Activated CD4-positive, alpha-beta T cell treated with anti-CD3 and anti-CD28 coated beads for 24 hours (primary cell): ENCODE measurements around the gene SULF2.

Experiments
- DNase-seq, 2 donors: peaks; one replicate each; pipeline ENCODE4 v3.0.0-alpha.2; 2020; ENCODE audit warnings: low read depth in 2 of 2

Gene SULF2

GRCh38 chr20:47784599-47785310 lies 526 bp downstream of the SULF2 start:
- DNase-seq: no peak

- no peak for DNase-seq
Observed at GRCh38 chr20:47783828-47784598, 1.3 kb downstream of the SULF2 start.

DNA sequence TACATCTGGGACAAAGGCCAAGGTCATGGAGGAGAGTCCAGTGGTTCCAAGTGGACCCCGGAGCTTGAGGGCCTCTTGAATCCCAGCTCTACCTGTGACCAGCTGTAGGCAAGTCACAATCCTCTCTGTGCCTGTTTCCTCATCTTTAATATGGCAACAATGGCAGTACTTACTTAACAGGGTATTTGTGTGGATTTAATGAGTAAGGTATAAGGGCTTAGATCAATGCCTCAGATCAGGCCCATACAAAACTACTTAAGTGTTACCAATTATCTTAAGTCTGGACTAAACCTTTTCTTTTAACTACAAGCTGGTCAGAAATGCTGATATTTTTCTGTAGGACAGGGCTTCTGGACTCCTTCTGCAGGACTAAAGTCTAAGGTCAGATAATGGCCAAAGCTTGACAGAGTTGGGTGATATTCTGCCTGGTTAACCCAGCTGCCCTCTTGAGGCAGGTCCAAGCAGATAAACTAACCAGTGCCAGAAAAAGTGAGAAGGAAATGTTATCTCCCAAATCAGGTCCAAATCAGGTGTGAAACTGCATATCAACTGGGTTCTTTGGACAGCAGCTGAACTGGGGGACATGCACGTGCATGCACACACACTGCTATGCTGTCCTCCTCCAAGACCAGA lies 2.2 kb downstream of the SULF2 start:
- DNase-seq: no peak

- DNase-seq: no peak
Observed at GRCh38 chr20:47782076-47782475, 3.2 kb downstream of the SULF2 start.

DNA sequence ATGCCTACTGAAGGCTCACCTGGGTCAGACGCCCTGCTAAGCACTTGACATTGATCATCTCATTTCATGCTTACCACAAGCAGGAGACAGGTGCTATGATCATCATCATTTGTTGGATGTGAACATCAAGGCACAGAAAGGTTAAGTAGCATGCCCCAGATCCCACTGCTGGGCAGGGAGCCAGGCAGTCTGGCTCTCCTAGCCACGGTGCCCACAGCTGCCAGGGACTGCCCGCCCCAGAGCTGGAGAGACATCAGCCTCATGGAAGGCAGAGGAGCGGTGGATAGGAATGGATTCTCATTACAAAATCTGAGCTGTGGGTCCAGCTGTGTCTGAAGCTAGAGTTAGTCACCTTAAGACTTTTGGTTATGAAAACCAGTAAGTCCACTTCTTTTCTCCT lies 3.6 kb downstream of the SULF2 start:
- no peak for DNase-seq

DNA sequence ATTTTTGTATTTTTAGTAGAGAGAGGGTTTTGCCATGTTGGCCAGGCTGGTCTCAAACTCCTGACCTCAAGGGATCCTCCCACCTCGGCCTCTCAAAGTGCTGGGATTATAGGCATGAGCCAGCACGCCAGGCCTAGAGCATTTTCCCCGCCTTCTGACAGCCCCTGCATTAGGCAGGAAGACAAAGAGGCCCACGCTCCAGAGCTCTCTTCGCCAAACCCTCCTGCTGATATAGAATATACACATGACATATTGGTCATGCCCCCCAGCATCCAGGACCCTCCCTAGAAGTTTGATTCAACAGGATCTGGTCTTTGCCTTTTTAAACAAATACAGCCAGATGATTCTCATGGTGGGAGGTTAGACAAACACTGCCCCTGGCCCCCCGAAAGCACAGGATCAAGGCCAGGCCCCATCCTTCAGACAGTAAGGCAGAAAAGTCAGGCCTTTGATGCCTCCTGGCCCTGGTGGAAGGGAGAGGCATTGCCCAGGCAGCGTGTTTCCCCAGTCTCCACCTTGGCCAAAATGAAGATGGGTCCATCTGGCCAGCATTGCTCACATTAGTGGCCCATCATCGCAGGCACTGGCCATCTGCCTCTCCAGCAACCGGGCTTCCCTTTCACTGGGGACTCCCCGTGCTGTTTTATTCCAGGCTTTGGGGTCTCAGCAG lies 4.4 kb downstream of the SULF2 start:
- DNase-seq: no peak

- DNase-seq: no peak
Observed at GRCh38 chr20:47778398-47779354, 6.6 kb downstream of the SULF2 start.

GRCh38 chr20:47777220-47777619 lies 8.1 kb downstream of the SULF2 start:
- DNase-seq: no peak

DNA sequence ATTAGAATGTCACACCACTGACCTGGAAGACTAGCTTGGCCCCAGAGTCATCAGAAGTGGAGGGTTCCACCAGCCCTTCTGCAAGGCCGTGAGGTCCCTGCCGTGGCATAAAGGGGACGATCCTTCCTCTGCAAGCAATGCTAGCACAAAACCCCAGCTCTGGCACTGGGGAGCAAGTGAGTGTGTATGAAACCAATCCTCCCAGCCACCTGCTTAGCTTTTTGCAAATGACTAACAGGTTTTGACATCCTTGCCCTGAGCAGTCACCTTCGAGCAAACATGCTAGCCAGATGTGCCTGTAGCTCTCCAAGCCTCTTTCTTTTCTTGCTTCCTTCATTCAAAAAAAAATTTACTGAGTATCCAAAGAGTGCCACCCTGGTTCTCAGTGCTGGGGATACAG lies 8.6 kb downstream of the SULF2 start:
- DNase-seq: no peak

- DNase-seq: no peak
Observed at GRCh38 chr20:47775841-47776240, 9.4 kb downstream of the SULF2 start.

DNA sequence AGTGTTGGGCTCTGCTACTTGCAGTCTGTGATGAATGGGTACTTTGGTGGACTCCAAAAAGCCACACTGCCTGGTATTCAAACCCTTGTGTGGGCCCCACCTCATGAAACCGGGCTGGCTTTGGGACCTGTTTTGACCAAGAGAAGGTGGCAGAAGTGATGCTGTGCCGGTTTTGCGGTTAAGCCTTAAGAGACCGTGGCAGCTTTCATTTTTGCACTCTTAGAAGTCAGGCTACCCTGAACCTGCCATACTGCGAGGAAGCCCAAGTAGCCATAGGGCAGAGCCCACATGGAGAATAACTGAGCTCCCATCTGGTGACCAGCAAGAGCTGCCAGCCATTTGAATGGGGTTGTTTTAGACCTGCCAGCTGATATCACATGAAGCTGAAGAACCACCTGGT lies 10.2 kb downstream of the SULF2 start:
- no peak for DNase-seq

DNA sequence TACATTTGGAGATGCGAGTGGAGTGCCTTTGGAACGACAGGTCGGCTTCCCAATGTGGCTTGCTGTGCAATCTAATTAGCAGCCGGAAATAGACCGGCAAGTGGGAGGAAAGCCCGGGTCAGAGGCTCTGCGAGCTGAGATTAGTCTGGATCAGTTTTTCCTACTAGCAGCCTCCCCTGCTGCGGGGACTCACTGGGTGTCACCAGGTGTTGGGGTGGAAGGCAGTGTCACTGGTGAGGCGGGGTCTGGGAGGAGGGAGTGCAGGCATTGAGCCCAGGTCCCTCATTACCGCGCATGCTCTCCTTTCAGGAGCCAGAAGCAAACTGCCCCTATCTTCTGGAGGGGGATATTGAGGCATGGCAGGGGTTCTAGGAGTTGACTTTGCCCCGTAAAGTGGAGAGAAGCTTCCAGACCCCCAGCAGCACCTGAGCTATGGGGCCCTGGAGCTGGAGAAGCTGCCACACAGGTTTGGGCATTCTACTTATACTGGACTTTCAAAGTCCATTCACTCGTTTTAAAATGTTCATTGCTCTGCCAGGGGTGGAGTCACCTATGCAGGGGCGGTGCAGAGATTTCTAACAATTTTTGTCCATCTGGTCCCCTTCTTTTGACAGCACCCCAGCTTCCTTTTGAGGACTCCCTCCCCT lies 11.0 kb downstream of the SULF2 start:
- DNase-seq: no peak

DNA sequence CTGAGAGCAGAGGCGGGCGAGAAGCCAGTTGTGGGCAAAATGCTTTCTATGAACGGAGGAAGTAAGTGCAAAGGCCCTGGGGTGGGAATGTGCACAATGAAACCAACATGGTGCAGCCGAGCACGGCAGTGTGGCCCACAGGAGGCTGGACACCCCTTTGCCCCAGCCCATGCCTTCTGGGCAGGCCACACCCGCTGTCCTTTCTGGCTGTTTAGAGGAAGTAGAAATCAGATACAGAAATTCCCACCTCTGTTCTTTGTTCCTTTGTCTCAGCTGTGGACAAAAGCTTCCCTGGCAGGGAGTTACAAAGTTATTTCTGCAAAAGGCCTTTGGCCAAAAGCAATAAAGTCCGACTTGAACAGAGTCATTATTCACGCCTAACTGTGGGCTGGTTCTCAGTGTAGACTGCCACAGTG lies 11.9 kb downstream of the SULF2 start:
- no peak for DNase-seq

DNA sequence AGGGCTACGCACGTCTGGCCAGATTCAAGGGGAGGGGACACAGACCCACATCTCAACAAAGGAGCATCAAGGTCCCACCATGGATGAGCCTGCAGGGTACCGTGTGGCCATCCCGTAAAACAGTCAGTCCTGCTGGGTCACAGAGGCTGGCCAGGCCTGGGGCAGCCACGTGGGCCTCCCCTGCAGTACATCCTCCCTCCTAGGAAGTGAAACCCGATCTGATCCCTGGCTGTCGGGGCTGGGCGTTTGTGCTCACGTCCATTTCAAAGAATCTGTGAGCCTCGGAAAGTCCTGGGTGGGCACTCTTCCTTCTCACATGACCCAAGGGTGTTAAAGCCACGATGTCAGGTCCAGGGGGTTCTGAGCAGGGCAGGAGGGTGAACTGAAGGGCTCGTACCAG lies 14.3 kb downstream of the SULF2 start:
- DNase-seq: no peak

GRCh38 chr20:47768016-47768824 lies 17.1 kb downstream of the SULF2 start:
- DNase-seq: no peak

DNA sequence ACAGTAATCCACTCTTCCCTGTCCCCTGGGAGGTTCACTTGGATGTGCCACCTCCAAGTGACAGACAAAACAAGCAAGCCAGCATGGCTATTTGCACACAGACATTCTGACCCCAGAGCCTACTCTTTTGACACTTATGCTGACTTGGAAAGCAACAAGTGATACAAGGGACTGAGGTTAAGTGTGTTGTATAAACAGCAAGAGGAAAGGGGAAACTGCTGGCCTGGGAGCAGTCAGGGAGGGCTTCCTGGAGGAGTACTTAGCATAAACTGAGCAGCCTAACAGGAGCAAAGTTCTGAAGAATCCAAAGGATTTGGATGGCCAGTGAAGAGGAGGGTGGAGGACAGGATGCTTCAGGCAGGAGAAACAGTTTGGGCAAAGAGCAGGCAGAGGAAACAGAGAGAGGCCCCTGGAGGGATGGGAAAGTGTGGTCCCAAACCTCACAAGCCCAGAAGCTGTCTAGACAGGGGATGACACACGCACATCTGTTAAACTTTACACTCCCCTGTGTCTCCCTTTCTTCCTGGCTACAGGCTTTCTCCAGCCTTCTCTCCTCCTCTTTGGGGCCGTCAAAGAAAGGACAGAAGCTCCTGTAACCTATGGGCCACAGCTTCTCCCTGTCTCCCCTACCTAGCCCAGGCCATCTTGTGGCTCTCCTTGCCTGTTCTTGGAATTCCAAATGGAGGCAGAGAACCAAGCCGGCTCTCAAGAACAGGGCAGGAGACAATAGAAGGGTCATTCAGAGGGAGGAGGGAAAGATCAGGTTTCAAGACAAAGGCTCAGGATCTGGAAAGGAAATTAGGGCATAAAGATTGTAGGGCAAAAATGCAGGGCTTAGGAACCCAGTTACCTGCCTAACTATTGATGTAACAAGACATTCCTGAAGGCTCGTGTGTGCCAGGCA lies 19.3 kb downstream of the SULF2 start:
- no peak for DNase-seq

DNA sequence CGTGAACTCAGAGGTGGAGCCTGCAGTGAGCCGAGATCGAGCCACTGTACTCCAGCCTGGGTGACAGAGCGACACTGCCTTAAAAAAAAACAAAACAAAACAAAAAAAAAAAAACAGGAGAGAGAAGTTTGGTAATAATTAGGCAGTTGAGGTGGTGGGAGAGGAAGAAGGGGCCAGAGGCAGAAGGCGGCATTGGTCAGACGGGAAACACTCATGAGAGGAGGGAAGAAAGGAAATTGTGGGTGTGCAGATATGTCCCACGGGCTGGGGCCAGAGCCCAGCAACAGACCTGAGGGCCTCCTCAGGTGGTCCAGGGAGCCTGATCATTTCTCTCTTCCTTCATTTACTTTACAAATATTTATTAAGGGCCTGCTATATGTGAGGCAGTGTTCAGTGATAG lies 20.0 kb downstream of the SULF2 start:
- DNase-seq: no peak

GRCh38 chr20:47764154-47764733 lies 21.0 kb downstream of the SULF2 start:
- DNase-seq: no peak
